Osteocyte (in vitro differentiated cells): Measurements from ENCODE around the gene NR2F1-AS1. TPM values are rescaled to one million over a fixed set of nuclear protein-coding genes. Genes with fewer than 3 reads are reported as not detected.

Experiments
- DNase-seq: peaks from one replicate; pipeline ENCODE4 v3.0.0; 2021; ENCODE audit warnings: mixed read lengths; ENCODE audit not compliant: unreplicated experiment; ENCODE audit errors: extremely low spot score
- H3K27ac Mint-ChIP-seq: one replicate; pipeline ENCODE4 v1.8.0; 2021; ENCODE audit warnings: mild to moderate bottlenecking, mixed read lengths; ENCODE audit not compliant: unreplicated experiment
- H3K27me3 Mint-ChIP-seq: one replicate; pipeline ENCODE4 v1.8.0; 2021; ENCODE audit warnings: mixed read lengths; ENCODE audit not compliant: unreplicated experiment
- H3K36me3 Mint-ChIP-seq: one replicate; pipeline ENCODE4 v1.8.0; 2021; ENCODE audit warnings: mixed read lengths; ENCODE audit not compliant: unreplicated experiment
- H3K4me1 Mint-ChIP-seq: one replicate; pipeline ENCODE4 v1.8.0; 2021; ENCODE audit warnings: mixed read lengths; ENCODE audit not compliant: unreplicated experiment
- H3K4me3 Mint-ChIP-seq: one replicate; pipeline ENCODE4 v1.8.0; 2021; ENCODE audit warnings: mild to moderate bottlenecking, moderate library complexity, mixed read lengths; ENCODE audit not compliant: unreplicated experiment
- H3K9me3 Mint-ChIP-seq: one replicate; pipeline ENCODE4 v1.8.0; 2021; ENCODE audit warnings: mixed read lengths; ENCODE audit not compliant: unreplicated experiment
- total RNA-seq: library from RNA; stranded (reverse); gene quantifications from 2 replicates; pipeline ENCODE4 v1.2.1, GENCODE V29; 2021
- TF ChIP-seq, protein P1 (sequence below): fragments of 200-600 bp; sonication (generic); IDR thresholded peaks from 2 replicates; pipeline ENCODE4 v1.5.0; 2021; ENCODE audit warnings: antibody characterized with exemption, mild to moderate bottlenecking, moderate library complexity

Gene NR2F1-AS1
- total RNA-seq, 1 donor from 2014 or later = 40.9 TPM

GRCh38 chr5:93603078-93603792 lies 22.2 kb upstream of the NR2F1-AS1 start:
- peaks cover 55% of the 10 kb centered on the region for H3K4me1 Mint-ChIP-seq
- TF ChIP-seq, protein P1, sequence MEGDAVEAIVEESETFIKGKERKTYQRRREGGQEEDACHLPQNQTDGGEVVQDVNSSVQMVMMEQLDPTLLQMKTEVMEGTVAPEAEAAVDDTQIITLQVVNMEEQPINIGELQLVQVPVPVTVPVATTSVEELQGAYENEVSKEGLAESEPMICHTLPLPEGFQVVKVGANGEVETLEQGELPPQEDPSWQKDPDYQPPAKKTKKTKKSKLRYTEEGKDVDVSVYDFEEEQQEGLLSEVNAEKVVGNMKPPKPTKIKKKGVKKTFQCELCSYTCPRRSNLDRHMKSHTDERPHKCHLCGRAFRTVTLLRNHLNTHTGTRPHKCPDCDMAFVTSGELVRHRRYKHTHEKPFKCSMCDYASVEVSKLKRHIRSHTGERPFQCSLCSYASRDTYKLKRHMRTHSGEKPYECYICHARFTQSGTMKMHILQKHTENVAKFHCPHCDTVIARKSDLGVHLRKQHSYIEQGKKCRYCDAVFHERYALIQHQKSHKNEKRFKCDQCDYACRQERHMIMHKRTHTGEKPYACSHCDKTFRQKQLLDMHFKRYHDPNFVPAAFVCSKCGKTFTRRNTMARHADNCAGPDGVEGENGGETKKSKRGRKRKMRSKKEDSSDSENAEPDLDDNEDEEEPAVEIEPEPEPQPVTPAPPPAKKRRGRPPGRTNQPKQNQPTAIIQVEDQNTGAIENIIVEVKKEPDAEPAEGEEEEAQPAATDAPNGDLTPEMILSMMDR = no peak
- no peaks in the 10 kb centered on the region for H3K27me3 Mint-ChIP-seq
- H3K4me3 Mint-ChIP-seq = no peak overlapping the region
- no peaks in the 10 kb centered on the region for H3K9me3 Mint-ChIP-seq
- no peak for DNase-seq
- H3K27ac Mint-ChIP-seq = no peak overlapping the region
- no peaks in the 10 kb centered on the region for H3K36me3 Mint-ChIP-seq

- H3K9me3 Mint-ChIP-seq = no peaks in the 10 kb centered on the region
Measured at GRCh38 chr5:93602241-93603077, 21.4 kb upstream of the NR2F1-AS1 start.

GRCh38 chr5:93601802-93602155 lies 20.8 kb upstream of the NR2F1-AS1 start:
- TF ChIP-seq, protein P1 = no peak
- no peak for DNase-seq
- H3K27ac Mint-ChIP-seq = no peak overlapping the region
- no peaks in the 10 kb centered on the region for H3K9me3 Mint-ChIP-seq
- H3K4me3 Mint-ChIP-seq = no peak overlapping the region
- no peaks in the 10 kb centered on the region for H3K27me3 Mint-ChIP-seq
- peaks cover 40% of the 10 kb centered on the region for H3K4me1 Mint-ChIP-seq
- no peaks in the 10 kb centered on the region for H3K36me3 Mint-ChIP-seq

More at GRCh38 chr5:93602241-93603077, 21.4 kb upstream of the NR2F1-AS1 start:
- H3K27ac Mint-ChIP-seq = no peak overlapping the region
- no peaks in the 10 kb centered on the region for H3K27me3 Mint-ChIP-seq
- TF ChIP-seq, protein P1 = no peak
- H3K4me1 Mint-ChIP-seq = peaks cover 47% of the 10 kb centered on the region
- no peak for DNase-seq
- no peaks in the 10 kb centered on the region for H3K36me3 Mint-ChIP-seq
- H3K4me3 Mint-ChIP-seq = no peak overlapping the region

- peaks cover 40% of the 10 kb centered on the region for H3K4me1 Mint-ChIP-seq
- H3K36me3 Mint-ChIP-seq = no peaks in the 10 kb centered on the region
- H3K4me3 Mint-ChIP-seq = no peak overlapping the region
- H3K27ac Mint-ChIP-seq = no peak overlapping the region
- no peaks in the 10 kb centered on the region for H3K9me3 Mint-ChIP-seq
- no peaks in the 10 kb centered on the region for H3K27me3 Mint-ChIP-seq
- TF ChIP-seq, protein P1 = no peak
- no peak for DNase-seq
Measured at GRCh38 chr5:93601071-93601801, 20.2 kb upstream of the NR2F1-AS1 start.
